ENCODE results near the gene GRK4.

The GRK4 gene

DNA sequence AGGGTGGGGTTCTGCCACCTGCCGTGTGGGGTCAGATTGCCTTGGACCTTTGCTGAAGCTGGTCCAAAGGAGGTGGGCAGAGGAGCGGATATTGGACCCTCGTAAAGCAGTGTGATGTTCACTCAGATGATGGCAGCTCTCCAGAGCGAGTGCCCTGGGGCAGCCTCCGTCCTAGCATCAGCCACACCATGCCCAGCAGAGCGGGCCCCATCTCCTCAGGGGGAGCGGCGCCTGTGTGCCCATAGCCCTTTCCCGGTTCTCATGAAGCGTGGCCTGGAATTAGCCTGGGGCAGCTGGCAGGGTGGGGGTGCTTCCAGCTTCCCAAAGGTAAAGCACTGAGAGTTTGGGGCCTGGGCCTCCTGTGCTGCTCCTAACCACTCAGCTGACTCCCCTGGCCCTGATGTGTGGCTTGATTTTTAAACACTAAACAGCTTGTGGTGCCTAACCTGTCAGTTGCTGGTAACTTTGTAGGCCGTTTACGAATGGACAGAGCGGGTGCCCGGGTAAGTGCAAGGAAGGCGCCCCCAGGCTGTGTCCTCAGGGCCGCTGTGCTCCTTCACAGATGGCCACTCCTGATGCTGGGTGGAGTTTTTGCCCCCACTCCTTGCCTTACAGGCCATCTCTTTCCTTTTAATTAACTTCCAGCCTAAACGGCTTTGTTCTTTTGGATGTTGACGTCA, 36.2 kb upstream of the GRK4 start:
- Mint-ChIP-seq H3K27ac (no peak overlapping the region), H3K36me3 (ENCODE audit: low read depth) (peaks cover 94% of the 10 kb centered on the region), H3K4me1 (ENCODE audit: low read depth) (peaks cover 20% of the 10 kb centered on the region), H3K9me3 (no peaks in the 10 kb centered on the region), H3K4me3 (no peak overlapping the region), H3K27me3 (no peaks in the 10 kb centered on the region)
- intact Hi-C loops (cut with micrococcal nuclease) = no loop called here

- H3K4me1 Mint-ChIP-seq (ENCODE audit: low read depth) = peaks cover 21% of the 10 kb centered on the region
- H3K4me3 Mint-ChIP-seq = no peak overlapping the region
- intact Hi-C loops (cut with micrococcal nuclease) = no loop called here
- no peak overlapping the region for H3K27ac Mint-ChIP-seq
- H3K9me3 Mint-ChIP-seq = no peaks in the 10 kb centered on the region
- no peaks in the 10 kb centered on the region for H3K27me3 Mint-ChIP-seq
- peaks cover 89% of the 10 kb centered on the region for H3K36me3 Mint-ChIP-seq (ENCODE audit: low read depth)
These were observed 35.7 kb upstream of the GRK4 start for GRCh38 chr4:2927696-2928075.

GRCh38 chr4:2928242-2929176, 34.9 kb upstream of the GRK4 start:
- intact Hi-C loops (cut with micrococcal nuclease) = no loop called here
- Mint-ChIP-seq H3K9me3 (no peaks in the 10 kb centered on the region), H3K36me3 (ENCODE audit: low read depth) (peaks cover 87% of the 10 kb centered on the region), H3K27me3 (no peaks in the 10 kb centered on the region), H3K4me3 (no peak overlapping the region), H3K27ac (no peak overlapping the region), H3K4me1 (ENCODE audit: low read depth) (peaks cover 30% of the 10 kb centered on the region)

DNA sequence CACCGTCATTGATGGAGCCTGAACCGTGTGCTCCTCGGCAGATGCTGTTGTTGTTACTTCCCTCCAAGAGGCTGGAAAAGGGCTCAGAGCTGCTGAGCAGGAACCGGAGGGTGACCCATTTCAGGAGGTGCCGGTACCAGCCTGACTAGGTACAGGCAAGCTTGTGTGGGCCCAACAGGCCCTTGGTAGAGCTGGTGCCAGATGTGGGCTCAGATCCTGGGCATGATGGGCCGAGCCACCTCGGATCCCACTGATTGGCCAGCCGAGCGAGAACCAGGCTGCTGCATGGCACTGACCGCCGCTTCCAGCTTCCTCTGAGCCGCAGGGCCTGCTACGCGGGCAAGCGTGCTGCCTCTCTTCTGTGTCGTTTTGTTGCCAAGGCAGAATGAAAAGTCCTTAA, 33.9 kb upstream of the GRK4 start:
- intact Hi-C loops (cut with micrococcal nuclease) = no loop called here

GRCh38 chr4:2930135-2930757, 33.1 kb upstream of the GRK4 start:
- intact Hi-C loops (cut with micrococcal nuclease) = loop anchor here (5.0 to 10.0 kb wide), 3 partner anchors 85 to 173 kb away; partner anchors contain the start of genes ADD1 and TNIP2
- Mint-ChIP-seq H3K9me3 (no peaks in the 10 kb centered on the region), H3K4me1 (ENCODE audit: low read depth) (peaks cover 32% of the 10 kb centered on the region), H3K4me3 (no peak overlapping the region), H3K27ac (peak overlapping the region; percentile 75), H3K36me3 (ENCODE audit: low read depth) (peaks cover 70% of the 10 kb centered on the region), H3K27me3 (no peaks in the 10 kb centered on the region)

More for the DNA sequence above, 33.9 kb upstream of the GRK4 start:
- Mint-ChIP-seq H3K27me3 (no peaks in the 10 kb centered on the region), H3K4me3 (no peak overlapping the region), H3K36me3 (ENCODE audit: low read depth) (peaks cover 78% of the 10 kb centered on the region), H3K4me1 (ENCODE audit: low read depth) (peaks cover 32% of the 10 kb centered on the region), H3K9me3 (no peaks in the 10 kb centered on the region), H3K27ac (no peak overlapping the region)

DNA sequence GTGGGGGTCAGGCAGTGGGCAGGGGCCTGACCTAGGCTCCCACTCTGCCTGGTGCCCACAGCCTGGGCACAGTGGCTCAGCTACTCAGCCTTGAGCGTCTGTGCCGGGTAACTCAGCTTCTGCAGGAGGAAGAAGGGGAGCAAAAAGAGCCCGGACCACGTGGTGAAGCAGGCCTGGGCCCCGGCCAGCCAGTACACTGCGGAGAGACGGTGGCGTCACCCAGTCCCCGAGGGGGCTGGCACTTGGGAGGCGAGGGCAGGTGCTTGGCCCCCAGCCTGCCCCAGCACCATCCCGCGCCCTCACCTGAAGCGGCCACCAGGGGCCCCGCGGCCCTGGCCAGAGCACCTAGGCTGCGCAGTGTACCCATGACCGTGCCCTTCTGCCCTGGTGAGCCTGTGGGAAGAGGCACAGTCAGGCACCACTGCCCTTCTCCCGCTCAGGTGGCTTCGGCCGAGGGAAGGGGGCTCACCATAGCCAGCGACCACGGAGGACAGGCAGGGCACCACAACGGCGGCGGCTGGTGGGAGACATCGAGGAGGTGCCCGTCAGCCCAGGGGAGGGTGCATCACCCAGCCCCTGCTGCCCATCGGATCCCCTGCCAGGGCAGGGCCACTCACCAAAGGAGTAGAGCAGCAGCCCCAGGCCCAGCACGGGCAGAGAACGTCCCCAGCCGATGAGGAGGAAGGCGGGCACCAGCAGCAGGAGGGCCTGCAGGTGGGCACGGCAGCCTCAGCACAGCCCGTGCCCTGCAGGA, 32.4 kb upstream of the GRK4 start:
- Mint-ChIP-seq H3K36me3 (ENCODE audit: low read depth) (peaks cover 63% of the 10 kb centered on the region), H3K4me1 (ENCODE audit: low read depth) (peaks cover 33% of the 10 kb centered on the region), H3K27ac (peak overlapping the region; percentile 75), H3K27me3 (no peaks in the 10 kb centered on the region), H3K4me3 (no peak overlapping the region), H3K9me3 (no peaks in the 10 kb centered on the region)
- intact Hi-C loops (cut with micrococcal nuclease) = loop anchor here (5.0 to 10.0 kb wide), 3 partner anchors 86 to 174 kb away; partner anchors contain the start of genes ADD1 and TNIP2

DNA sequence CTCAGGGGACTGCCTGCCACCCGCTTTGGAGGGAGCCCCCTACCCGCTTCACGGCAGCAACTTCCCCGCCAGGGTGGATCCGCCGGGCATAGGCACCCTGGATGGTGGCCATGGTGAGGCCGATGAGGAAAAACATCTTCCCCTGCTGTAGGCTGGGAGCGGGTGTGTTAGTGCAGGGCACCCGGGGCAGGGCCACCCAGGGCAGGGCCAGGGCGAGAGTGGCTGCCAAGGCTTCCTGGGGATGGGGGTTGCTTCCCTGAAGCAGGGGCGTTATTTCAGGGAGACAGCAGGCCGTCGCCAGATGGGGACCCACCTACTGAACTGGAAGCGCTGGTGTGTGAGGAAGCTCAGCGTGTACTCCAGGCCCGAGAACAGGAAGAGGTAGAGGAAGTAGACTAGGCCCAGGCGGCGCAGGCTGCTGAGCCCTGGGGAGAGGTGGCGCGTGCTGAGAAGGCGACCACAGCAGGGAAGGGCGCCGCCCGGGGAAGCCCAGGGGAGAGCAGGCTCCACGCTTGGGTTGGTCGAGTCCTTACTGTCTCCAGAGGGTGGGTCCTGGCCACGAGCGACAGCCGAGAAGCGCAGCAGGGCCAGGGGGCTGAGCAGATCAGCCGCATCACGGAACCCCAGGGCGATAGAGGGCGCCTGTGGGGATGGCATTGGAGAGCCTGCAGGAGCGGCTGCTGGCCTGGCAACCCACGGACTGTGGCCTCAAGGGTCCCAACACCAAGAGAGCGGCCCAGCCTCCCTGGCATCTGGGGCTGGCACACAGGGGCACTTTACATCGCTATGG, 31.7 kb upstream of the GRK4 start:
- intact Hi-C loops (cut with micrococcal nuclease) = loop anchor here (5.0 to 10.0 kb wide), 3 partner anchors 87 to 174 kb away; partner anchors contain the start of genes ADD1 and TNIP2
- no peaks in the 10 kb centered on the region for H3K27me3 Mint-ChIP-seq
- peak overlapping the region; percentile 75 for H3K27ac Mint-ChIP-seq
- peak overlapping the region; percentile 20 for H3K4me3 Mint-ChIP-seq
- peaks cover 62% of the 10 kb centered on the region for H3K36me3 Mint-ChIP-seq (ENCODE audit: low read depth)
- H3K4me1 Mint-ChIP-seq (ENCODE audit: low read depth) = peaks cover 41% of the 10 kb centered on the region
- H3K9me3 Mint-ChIP-seq = no peaks in the 10 kb centered on the region

GRCh38 chr4:2932321-2932950, 30.9 kb upstream of the GRK4 start:
- intact Hi-C loops (cut with micrococcal nuclease) = loop anchor here (5.0 to 10.0 kb wide), 3 partner anchors 88 to 175 kb away; partner anchors contain the start of genes ADD1 and TNIP2
- no peaks in the 10 kb centered on the region for H3K9me3 Mint-ChIP-seq
- H3K27me3 Mint-ChIP-seq = no peaks in the 10 kb centered on the region
- peaks cover 62% of the 10 kb centered on the region for H3K36me3 Mint-ChIP-seq (ENCODE audit: low read depth)
- peaks cover 48% of the 10 kb centered on the region for H3K4me1 Mint-ChIP-seq (ENCODE audit: low read depth)
- H3K27ac Mint-ChIP-seq = peak overlapping the region; percentile 75
- peak overlapping the region; percentile 20 for H3K4me3 Mint-ChIP-seq

GRCh38 chr4:2932951-2933565, 30.3 kb upstream of the GRK4 start:
- Mint-ChIP-seq H3K4me1 (ENCODE audit: low read depth) (peaks cover 51% of the 10 kb centered on the region), H3K4me3 (peak overlapping the region; percentile 66), H3K36me3 (ENCODE audit: low read depth) (peaks cover 62% of the 10 kb centered on the region), H3K27me3 (no peaks in the 10 kb centered on the region), H3K9me3 (no peaks in the 10 kb centered on the region), H3K27ac (peak overlapping the region; percentile 67)
- intact Hi-C loops (cut with micrococcal nuclease) = loop anchor here (5.0 to 10.0 kb wide), 3 partner anchors 88 to 176 kb away; partner anchors contain the start of genes ADD1 and TNIP2

DNA sequence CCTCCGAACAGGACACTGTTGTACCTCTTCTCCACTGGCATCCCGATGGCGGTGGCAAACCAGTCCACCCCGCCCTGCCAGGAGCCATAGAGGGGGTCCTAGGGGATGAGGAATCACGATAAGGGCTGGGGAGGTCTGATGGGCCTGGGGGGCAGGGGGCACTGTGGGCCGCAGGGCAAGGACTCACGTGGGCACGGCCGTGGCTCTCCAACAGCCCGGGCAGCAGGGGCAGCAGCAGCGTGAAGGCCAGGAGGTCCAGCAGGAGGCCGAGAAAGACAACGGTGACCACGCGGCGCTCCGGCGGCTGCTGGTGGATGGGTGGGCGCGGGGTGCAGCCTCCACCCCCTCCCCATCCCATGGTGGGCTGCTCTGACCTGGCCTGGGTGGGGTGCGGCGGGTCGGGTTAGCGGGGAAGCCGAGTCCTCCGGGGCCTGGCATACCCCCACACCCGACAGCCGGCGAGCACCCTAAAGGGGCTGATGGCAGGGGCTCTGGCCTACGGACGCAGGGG, 29.8 kb upstream of the GRK4 start:
- Mint-ChIP-seq H3K27ac (peak overlapping the region; percentile 67), H3K9me3 (no peaks in the 10 kb centered on the region), H3K36me3 (ENCODE audit: low read depth) (peaks cover 62% of the 10 kb centered on the region), H3K27me3 (no peaks in the 10 kb centered on the region), H3K4me3 (peak overlapping the region; percentile 66), H3K4me1 (ENCODE audit: low read depth) (peaks cover 51% of the 10 kb centered on the region)
- intact Hi-C loops (cut with micrococcal nuclease) = loop anchor here (1.0 to 10.0 kb wide), 4 partner anchors 30 to 176 kb away; partner anchors contain the start of genes ADD1, GRK4, NOP14 and TNIP2

DNA sequence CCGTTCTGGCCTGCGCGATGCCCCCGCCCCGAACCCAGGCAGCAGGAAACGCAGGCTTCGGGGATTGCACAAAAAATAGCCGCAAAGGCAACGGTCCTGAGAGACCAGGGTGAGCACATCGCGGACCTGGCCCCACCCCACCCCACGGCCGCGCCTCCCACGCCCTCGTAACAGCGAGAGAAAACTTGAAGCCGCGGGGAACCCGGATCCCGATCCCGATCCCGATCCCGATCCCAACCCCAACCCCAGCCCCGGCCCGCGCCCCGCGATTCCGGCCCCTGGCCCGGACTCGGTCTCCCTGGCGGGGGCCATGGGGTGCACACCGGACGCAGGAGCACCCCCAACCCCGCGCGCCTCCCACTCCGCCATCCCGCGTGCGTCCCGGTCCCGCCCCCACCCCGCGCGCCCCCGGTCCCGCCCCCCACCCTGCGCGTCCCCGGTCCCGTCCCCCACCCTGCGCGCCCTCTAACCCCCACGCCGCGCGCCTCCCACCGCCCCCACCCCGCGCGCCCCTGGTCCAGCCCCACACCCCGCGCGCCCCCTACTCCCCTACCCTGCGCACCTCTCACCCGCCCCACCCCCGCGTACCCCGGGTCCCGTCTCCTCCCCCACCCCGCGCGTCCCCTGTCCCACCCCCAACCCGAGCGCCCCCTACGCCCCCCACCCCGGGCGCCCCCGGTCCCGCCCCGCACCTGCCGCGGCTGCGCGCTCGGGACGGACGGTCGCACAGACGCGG, 29.1 kb upstream of the GRK4 start:
- no peaks in the 10 kb centered on the region for H3K9me3 Mint-ChIP-seq
- peaks cover 55% of the 10 kb centered on the region for H3K4me1 Mint-ChIP-seq (ENCODE audit: low read depth)
- H3K27ac Mint-ChIP-seq = peak overlapping the region; percentile 82
- intact Hi-C loops (cut with micrococcal nuclease) = loop anchor here (1.0 to 10.0 kb wide), 4 partner anchors 29 to 177 kb away; partner anchors contain the start of genes ADD1, GRK4, NOP14 and TNIP2
- peak overlapping the region; percentile 70 for H3K4me3 Mint-ChIP-seq
- peaks cover 62% of the 10 kb centered on the region for H3K36me3 Mint-ChIP-seq (ENCODE audit: low read depth)
- H3K27me3 Mint-ChIP-seq = no peaks in the 10 kb centered on the region

Measured in dendritic cell treated with granulocyte-macrophage colony-stimulating factor and Interleukin-4, amounts not matched to agents 40 ng/mL and 50 ng/mL, for 4 days (primary cell).